Cerebellar nuclear complex (tissue), 1 donor: ENCODE results near the gene LYPLAL1.
"Not testable (repeated sequence)": the region's sequence is repeated elsewhere in the genome, so short reads cannot be mapped to it uniquely, and the experiment has no call there.

ENCODE experiments used
- DNase-seq, 2 experiments: peaks; one replicate each; lab custom pipeline; 2025; lab: John Stamatoyannopoulos, UW

The LYPLAL1 gene

DNA sequence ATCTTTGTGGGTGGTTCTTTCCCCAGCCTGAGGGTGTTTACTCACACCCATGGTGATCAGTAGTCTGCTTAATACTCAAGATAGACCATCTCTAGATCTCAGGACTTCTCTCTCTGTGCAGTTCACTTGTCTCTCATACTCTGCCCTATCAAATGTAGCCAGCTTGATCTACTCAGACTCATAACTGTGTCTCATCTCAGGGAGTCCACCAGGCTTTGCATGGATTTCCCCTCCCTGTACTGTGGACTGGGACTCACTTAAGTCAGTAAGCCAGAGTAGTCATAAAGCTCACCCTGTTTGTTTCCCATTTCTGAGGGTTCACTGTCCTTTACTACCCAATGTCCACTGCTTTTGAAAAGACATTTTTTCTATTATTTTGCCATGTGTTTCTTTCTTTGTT is 41.8 kb downstream of the LYPLAL1 start:
- no peak for DNase-seq

GRCh38 chr1:219220945-219221344 is 47.3 kb downstream of the LYPLAL1 start:
- DNase-seq: no peak

DNA sequence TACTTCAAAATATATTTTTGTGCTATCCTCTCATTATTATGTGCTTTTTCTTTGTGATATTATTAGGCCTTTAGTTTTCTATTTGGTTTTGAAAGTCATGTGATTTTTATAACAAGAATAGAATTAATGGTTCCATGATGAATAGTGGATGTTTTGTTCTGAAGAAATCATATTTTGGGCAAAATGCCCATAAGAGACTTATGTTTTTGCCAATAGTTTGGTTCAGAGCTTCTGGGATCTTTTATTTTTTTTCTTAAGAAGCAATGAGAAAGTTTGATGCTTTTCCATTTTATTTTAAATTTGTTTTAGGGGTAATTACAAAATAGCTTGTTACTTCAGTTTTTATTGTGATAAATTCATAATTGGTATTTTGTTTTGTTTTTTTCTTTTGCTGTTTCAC is 49.8 kb downstream of the LYPLAL1 start:
- no peak for DNase-seq

DNA sequence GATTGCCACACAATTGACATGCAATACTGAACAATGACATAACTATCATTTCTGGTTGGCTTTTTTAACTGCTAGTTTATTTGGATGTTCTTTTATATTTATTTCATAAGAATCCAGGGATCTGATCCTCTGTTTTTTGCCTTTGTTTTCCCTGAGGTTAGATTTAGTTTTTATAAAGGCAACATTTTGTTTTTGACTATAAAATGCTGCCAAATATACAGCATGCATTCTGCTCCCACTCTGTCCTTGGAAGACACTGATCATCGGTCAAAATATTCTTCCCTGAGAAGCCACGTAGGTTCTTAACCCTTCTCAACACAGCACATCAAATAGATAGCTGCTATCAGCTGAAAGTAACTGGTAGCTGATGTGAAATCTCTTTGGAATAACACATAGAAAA is 52.5 kb downstream of the LYPLAL1 start:
- DNase-seq: no peak

GRCh38 chr1:219227360-219228057 is 53.8 kb downstream of the LYPLAL1 start:
- DNase-seq: no peak

DNA sequence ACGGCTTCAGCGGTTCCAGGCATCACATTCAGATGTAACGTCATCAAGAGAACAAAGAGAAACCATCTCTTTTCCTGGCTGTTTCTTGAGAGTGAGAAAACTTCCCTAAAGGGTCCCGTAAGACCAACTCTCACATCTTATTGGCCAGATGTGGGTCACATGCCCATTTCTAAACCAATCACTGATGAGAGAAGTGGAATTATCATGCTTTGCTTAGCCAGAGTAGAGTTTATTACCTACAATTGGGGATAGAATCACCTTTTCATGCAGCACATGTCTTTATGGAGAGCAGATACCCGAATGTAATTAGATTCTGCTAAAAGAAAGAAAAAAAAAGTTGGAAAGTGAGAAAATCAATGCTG is 54.4 kb downstream of the LYPLAL1 start:
- DNase-seq: no peak

- no peak for DNase-seq
These were observed 59.2 kb downstream of the LYPLAL1 start for GRCh38 chr1:219232890-219233289.

GRCh38 chr1:219235903-219236481 is 62.3 kb downstream of the LYPLAL1 start:
- no peak for DNase-seq

- no peak for DNase-seq
These were observed 63.4 kb downstream of the LYPLAL1 start for GRCh38 chr1:219236933-219237610.

- DNase-seq: no peak
These were observed 65.8 kb downstream of the LYPLAL1 start for GRCh38 chr1:219239518-219239917.

DNA sequence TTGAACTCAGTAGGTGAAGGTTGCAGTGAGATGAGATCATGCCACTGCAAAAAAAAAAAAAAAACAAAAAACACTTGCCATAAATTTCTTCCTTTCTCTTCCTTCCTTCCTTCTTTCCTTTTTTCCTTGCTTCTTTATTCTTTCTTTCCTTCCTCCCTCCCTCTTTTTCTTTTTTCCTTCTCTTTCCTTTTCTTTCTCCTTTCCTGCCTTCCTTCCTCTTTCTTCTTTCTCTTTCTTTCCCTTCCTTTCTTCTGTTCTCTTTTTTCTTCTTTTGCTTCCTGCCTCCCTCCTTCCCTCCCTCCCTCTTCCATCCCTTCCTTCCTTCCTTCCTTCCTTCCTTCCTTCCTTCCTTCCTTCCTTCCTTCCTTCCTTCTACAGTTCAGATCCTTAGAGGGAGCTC is 71.2 kb downstream of the LYPLAL1 start:
- DNase-seq: no peak

DNA sequence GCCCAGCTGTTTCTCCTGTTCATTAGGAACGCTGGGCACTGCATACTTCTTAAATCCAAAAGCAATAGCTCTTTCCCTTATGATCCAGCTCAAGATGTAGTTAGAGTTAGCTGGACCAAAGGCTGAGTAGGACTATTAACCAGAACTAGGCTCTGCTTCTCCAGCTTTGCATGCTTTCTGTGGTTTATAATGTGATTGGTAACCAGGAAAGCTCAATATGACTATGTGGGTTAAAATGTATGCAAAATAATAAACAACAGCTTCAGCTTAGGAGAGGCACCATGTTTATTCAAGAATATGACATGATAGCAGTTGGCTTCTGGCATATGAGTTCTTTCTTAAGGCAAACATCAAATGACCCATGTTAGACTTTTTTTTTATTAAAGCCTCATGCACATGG is 73.8 kb downstream of the LYPLAL1 start:
- no peak for DNase-seq

GRCh38 chr1:219250468-219250867 is 76.8 kb downstream of the LYPLAL1 start:
- not testable (repeated sequence) for DNase-seq

- no peak for DNase-seq
These were observed 84.1 kb downstream of the LYPLAL1 start for GRCh38 chr1:219257751-219258150.

DNA sequence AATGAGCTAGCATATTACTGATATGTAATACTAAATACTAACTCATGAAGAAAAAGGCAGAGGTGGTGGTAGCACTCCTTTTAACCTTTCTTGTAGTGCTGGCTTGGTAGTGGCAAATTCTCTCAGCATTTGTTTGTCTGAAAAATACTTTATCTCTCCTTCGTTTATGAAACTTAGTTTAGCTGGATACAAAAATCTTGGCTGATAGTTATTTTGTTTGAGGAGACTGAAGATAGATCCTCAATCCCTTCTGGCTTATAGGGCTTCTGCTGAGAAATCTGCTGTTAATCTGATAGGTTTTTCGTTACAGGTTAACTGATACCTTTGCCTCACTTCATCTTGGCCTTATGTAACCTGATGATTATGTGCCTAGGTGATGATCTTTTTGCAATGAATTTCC is 87.8 kb downstream of the LYPLAL1 start:
- DNase-seq: no peak
